Right lobe of liver (tissue), 4 donors: ENCODE measurements around the gene SPTB.

Experiments
- CTCF ChIP-seq, 4 donors: fragments of 200-600 bp in 3 of 4; fragments of 450-650 bp in 1 of 4; IDR thresholded peaks; one replicate each; pipeline versions ENCODE4 v1.5.1 to v1.8.0; 2016 to 2022; ENCODE audit warnings: antibody characterized with exemption in 4 of 4, mild to moderate bottlenecking in 2 of 4
- POLR2A ChIP-seq: fragments of 450-650 bp; IDR thresholded peaks from one replicate; pipeline ENCODE4 v1.6.1; 2017; ENCODE audit warnings: antibody characterized with exemption, mild to moderate bottlenecking
- donor health status: DM: no; HTN: no; CAD: no.
- donor health status: DM: no; HTN: no; CAD: no.
- donor health status: DM: no; HTN: yes; CAD: no.

- no peak for TF ChIP-seq POLR2A
- TF ChIP-seq CTCF (IDR thresholded peaks at IDR 0.05) = no peak
Measured at GRCh38 chr14:64747327-64747726, 132.4 kb downstream of the SPTB start.
